Upper lobe of left lung (tissue), 6 donors: Measurements from ENCODE around the gene CDH6. TPM values are rescaled to one million over a fixed set of nuclear protein-coding genes. Genes with fewer than 3 reads are reported as not detected.
"Not testable (repeated sequence)": the region's sequence is repeated elsewhere in the genome, so short reads cannot be mapped to it uniquely, and the experiment has no call there.

Experiments used
- ATAC-seq, 2 donors: fragments of 200-7000 bp; cut with Tn5 transposase; one replicate each; pipeline ENCODE4 v1.9.1; 2022; ENCODE audit warnings: mild to moderate bottlenecking in 2 of 2, moderate library complexity in 2 of 2; ENCODE audit not compliant: low FRiP score in 2 of 2
- DNase-seq, 2 donors: peaks; one replicate each; pipeline ENCODE4 v3.0.0-alpha.2; 2019 to 2020
- H3K27ac ChIP-seq, 4 donors: fragments of 200-600 bp; sonication (generic); one replicate each; pipeline ENCODE4 v1.5.1; 2016 to 2019
- H3K27me3 ChIP-seq, 4 donors: fragments of 200-600 bp; sonication (generic); one replicate each; pipeline ENCODE4 v1.5.1; 2017 to 2019
- H3K36me3 ChIP-seq, 4 donors: fragments of 200-600 bp; sonication (generic); one replicate each; pipeline ENCODE4 v1.5.1; 2016 to 2019
- H3K4me1 ChIP-seq, 4 donors: fragments of 200-600 bp; sonication (generic); one replicate each; pipeline ENCODE4 v1.5.1; 2018 to 2019
- H3K4me3 ChIP-seq, 4 donors: fragments of 200-600 bp; sonication (generic); one replicate each; pipeline ENCODE4 v1.5.1; 2017 to 2019; ENCODE audit warnings: mild to moderate bottlenecking in 2 of 4, moderate library complexity in 1 of 4
- H3K9me3 ChIP-seq, 4 donors: fragments of 200-600 bp; sonication (generic); one replicate each; pipeline ENCODE4 v1.5.1; 2018 to 2019
- EP300 ChIP-seq, 4 donors: sonication (generic); formaldehyde crosslinking; IDR thresholded peaks; one replicate each; pipeline ENCODE4 v1.5.1; 2017; ENCODE audit warnings: antibody characterized with exemption in 4 of 4, control low read depth in 2 of 4
- POLR2A ChIP-seq, 4 donors: fragments of 450-650 bp; IDR thresholded peaks; one replicate each; pipeline ENCODE4 v1.5.1; 2016 to 2017; ENCODE audit warnings: antibody characterized with exemption in 4 of 4, mild to moderate bottlenecking in 2 of 4
- POLR2AphosphoS5 ChIP-seq, 2 donors: sonication (generic); formaldehyde crosslinking; IDR thresholded peaks; one replicate each; pipeline ENCODE4 v1.5.1; 2017; ENCODE audit warnings: antibody characterized with exemption in 2 of 2
- WGBS, 2 donors: methylation state at CpG; one replicate each; pipeline ENCODE4 v1.1.5; 2017 to 2018; 5-methylcytosine and 5-hydroxymethylcytosine counted together
- total RNA-seq, 6 donors: library from RNA; depleted of rRNA in 4 of 6; stranded (reverse); fragments of >200 nt in 4 of 6; gene quantifications; one replicate each; pipeline versions ENCODE4 v1.1.0 to v1.2.1, GENCODE V29; 2016 to 2021
- TF ChIP-seq, protein P1 (sequence below), 6 experiments: fragments of 450-650 bp in 4 of 6; fragments of 200-600 bp in 2 of 6; sonication (generic) in 2 of 6; IDR thresholded peaks; one replicate each; pipeline ENCODE4 v1.5.1; 2016 to 2019; ENCODE audit warnings: antibody characterized with exemption in 6 of 6
- donor health status: DM: no; HTN: no; CAD: no; lungs with moderate emphysema.
- donor health status: DM: no; HTN: yes; CAD: no; lungs with severe emphysema.

Gene CDH6
- total RNA-seq, 6 donors from 2014 or later, result 1.8 to 3.6 (median 2.6) TPM

DNA sequence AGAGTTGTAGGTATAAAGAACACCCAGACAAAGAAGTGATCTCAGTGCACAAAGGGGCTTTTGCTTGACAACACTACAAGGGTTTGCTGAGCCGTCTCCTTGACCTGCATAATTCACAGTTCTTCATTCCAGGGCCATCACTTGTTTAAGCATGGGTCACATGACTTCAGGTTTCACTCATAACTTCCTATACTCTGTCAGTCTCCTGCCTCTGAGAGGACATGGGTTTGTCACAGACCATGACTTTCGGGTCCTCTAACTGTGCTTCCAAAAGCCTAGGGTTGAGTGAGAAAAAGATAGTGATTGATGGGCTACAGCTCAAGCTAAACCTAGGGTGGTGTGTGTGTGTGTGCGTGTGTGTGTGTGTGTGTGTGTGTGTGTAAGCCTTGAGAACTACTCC, 166.4 kb downstream of the CDH6 start:
- Histone ChIP-seq H3K27ac (no peak overlapping the region), H3K4me3 (no peak overlapping the region), H3K4me1 (no peaks in the 10 kb centered on the region), H3K9me3 (peaks cover 0 to 2% (median 0%) of the 10 kb centered on the region in 4 donors), H3K27me3 (no peaks in the 10 kb centered on the region), H3K36me3 (no peaks in the 10 kb centered on the region)
- DNase-seq, result no peak
- 44 to 65% methylated on average over 3 of the region's 3 CpGs for WGBS, 2 donors
- TF ChIP-seq EP300 (IDR thresholded peaks at IDR 0.05) (no peak), POLR2AphosphoS5 (IDR thresholded peaks at IDR 0.05) (no peak), POLR2A (IDR thresholded peaks at IDR 0.05) (no peak)
- TF ChIP-seq, protein P1, sequence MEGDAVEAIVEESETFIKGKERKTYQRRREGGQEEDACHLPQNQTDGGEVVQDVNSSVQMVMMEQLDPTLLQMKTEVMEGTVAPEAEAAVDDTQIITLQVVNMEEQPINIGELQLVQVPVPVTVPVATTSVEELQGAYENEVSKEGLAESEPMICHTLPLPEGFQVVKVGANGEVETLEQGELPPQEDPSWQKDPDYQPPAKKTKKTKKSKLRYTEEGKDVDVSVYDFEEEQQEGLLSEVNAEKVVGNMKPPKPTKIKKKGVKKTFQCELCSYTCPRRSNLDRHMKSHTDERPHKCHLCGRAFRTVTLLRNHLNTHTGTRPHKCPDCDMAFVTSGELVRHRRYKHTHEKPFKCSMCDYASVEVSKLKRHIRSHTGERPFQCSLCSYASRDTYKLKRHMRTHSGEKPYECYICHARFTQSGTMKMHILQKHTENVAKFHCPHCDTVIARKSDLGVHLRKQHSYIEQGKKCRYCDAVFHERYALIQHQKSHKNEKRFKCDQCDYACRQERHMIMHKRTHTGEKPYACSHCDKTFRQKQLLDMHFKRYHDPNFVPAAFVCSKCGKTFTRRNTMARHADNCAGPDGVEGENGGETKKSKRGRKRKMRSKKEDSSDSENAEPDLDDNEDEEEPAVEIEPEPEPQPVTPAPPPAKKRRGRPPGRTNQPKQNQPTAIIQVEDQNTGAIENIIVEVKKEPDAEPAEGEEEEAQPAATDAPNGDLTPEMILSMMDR (IDR thresholded peaks at IDR 0.05), result no peak
- ATAC-seq, result no peak

DNA sequence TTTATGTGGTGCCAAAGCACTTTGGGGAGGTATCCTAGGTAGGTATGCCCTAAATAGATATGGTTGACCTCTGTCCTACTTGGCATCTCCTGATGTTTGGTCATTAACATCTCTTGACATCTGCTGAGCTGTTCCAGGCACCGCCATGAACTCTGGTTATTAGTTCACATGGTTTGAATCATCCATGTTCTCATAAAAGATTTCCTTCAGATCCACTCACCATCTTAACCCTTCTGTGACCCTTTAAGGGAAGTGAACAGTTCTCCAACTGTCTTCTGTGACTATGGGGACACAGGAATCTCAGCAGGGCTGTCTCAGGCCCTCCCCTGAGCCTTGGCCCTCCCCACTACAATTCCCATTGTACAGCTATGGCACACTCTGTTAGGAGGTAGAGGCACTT, 167.7 kb downstream of the CDH6 start:
- WGBS, 2 donors, result 47 to 62% methylated on average over 1 of the region's 1 CpG
- Histone ChIP-seq H3K4me1 (no peaks in the 10 kb centered on the region), H3K27ac (no peak overlapping the region), H3K27me3 (no peaks in the 10 kb centered on the region), H3K9me3 (peaks cover 0 to under 1% (median 0%) of the 10 kb centered on the region in 4 donors), H3K4me3 (no peak overlapping the region), H3K36me3 (no peaks in the 10 kb centered on the region)
- no peak for ATAC-seq
- DNase-seq, result no peak
- TF ChIP-seq, protein P1 (IDR thresholded peaks at IDR 0.05), result no peak
- no peak for TF ChIP-seq EP300 (IDR thresholded peaks at IDR 0.05)
- no peak for TF ChIP-seq POLR2A (IDR thresholded peaks at IDR 0.05)
- no peak for TF ChIP-seq POLR2AphosphoS5 (IDR thresholded peaks at IDR 0.05)

DNA sequence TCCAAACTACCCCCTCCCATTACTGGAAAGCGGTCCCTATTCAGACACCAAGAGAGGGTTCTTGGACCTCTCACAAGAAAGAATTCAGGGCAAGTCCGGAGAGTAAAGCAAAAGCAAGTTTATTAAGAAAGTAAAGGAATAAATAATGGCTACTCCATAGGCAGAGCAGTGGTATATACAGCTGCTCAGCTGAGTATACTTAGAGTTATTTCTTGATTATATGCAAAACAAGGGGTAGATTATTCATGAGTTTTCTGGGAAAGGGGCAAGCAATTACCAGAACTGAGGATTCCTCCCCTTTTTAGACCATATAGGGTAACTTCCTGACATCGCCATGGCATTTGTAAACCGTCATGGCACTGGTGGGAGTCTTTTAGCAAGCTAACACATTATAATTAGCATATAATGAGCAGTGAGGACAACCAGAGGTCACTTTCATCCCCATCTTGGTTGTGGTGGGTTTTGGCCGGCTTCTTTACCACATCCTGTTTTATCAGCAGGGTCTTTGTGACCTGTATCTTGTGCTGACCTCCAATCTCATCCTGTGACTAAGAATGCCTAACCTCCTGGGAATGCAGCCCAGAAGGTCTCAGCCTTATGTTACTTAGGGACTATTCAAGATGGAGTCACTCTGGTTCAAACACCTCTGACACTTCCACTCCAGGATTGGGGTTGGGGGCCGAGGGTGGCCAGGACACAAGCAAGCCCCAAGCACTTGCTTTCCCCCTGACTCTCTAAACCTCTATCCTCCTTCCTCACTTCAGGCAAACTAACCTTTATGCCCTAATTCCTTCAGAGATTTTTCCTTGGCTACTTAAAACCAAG, 168.4 kb downstream of the CDH6 start:
- H3K9me3 ChIP-seq, DNase-seq, H3K27me3 ChIP-seq, ATAC-seq, H3K4me1 ChIP-seq, H3K27ac ChIP-seq, H3K36me3 ChIP-seq, H3K4me3 ChIP-seq: not testable (repeated sequence)
- 66 to 73% methylated on average over 6 of the region's 6 CpGs for WGBS, 2 donors

DNA sequence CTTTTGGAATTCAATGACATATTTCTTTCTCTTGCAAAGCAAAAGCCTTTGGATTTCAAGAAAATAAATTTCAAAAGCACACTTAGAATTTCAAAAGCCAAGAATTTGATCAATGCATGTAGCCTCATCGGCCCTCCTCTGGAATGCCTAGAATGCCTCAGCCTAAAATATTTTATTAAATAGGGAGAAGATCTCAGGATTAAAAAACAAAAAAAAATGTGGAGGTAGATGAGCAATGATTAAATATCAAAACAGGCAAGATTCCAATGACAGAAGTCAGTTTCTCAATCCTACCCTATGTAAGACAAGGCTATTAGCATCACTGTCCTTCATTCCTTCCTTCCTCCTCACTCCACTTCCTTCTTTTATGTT, 169.0 kb downstream of the CDH6 start:
- Histone ChIP-seq H3K27ac (no peak overlapping the region), H3K9me3 (no peaks in the 10 kb centered on the region), H3K4me3 (no peak overlapping the region), H3K4me1 (no peaks in the 10 kb centered on the region), H3K27me3 (no peaks in the 10 kb centered on the region), H3K36me3 (no peaks in the 10 kb centered on the region)
- no peak for ATAC-seq
- TF ChIP-seq, protein P1 (IDR thresholded peaks at IDR 0.05), result no peak
- TF ChIP-seq POLR2AphosphoS5 (IDR thresholded peaks at IDR 0.05) (no peak), EP300 (IDR thresholded peaks at IDR 0.05) (no peak), POLR2A (IDR thresholded peaks at IDR 0.05) (no peak)
- WGBS, 2 donors, result 75 to 78% methylated on average over 1 of the region's 1 CpG
- no peak for DNase-seq

DNA sequence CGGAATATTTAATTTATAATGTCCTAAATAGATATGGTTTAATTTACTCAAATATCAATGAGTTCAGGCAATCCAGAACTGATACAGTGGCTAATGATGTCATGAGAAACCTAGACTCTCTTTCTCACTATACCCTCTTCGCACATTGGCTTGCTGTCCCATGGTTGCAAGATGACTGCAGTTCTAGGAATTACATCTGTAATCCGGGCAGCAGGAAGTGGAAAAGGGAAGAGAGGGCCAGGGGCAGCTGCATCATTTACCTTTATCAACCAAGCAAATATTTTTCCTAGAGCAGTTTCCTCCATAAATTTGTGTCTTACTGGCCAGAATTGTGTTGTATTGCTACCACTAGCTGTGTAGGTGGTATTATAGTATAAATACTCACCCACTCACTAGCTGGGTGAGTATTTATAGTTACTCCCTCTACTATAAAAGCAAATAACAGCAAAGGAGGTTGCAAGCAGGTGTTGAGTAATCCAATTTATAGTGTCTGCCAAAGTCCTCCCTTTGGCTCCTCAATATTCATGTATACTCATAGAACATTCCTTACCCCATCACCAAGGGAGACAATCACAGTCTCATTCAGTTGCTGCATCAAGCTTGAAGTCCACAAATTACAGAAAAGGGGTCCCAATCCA, 169.6 kb downstream of the CDH6 start:
- ATAC-seq (no peak), DNase-seq (no peak)
- Histone ChIP-seq H3K9me3 (no peaks in the 10 kb centered on the region), H3K4me1 (no peaks in the 10 kb centered on the region), H3K27me3 (no peaks in the 10 kb centered on the region), H3K27ac (no peak overlapping the region), H3K4me3 (no peak overlapping the region), H3K36me3 (no peaks in the 10 kb centered on the region)
- 59 to 62% methylated on average over 3 of the region's 3 CpGs for WGBS, 2 donors
- no peak for TF ChIP-seq POLR2A (IDR thresholded peaks at IDR 0.05)
- no peak for TF ChIP-seq POLR2AphosphoS5 (IDR thresholded peaks at IDR 0.05)
- no peak for TF ChIP-seq EP300 (IDR thresholded peaks at IDR 0.05)
- TF ChIP-seq, protein P1 (IDR thresholded peaks at IDR 0.05), result no peak
